ENCODE results near the gene ARF4. TPM values are rescaled to one million over a fixed set of nuclear protein-coding genes. Genes with fewer than 3 reads are reported as not detected.

ARF4 gene
- 100 to 1,000 TPM in 1 of 3 donors, 10 to 100 TPM in 2; 88.0 to 132 (median 89.6) TPM for total RNA-seq
- 70.2 TPM for total RNA-seq (2013)

DNA sequence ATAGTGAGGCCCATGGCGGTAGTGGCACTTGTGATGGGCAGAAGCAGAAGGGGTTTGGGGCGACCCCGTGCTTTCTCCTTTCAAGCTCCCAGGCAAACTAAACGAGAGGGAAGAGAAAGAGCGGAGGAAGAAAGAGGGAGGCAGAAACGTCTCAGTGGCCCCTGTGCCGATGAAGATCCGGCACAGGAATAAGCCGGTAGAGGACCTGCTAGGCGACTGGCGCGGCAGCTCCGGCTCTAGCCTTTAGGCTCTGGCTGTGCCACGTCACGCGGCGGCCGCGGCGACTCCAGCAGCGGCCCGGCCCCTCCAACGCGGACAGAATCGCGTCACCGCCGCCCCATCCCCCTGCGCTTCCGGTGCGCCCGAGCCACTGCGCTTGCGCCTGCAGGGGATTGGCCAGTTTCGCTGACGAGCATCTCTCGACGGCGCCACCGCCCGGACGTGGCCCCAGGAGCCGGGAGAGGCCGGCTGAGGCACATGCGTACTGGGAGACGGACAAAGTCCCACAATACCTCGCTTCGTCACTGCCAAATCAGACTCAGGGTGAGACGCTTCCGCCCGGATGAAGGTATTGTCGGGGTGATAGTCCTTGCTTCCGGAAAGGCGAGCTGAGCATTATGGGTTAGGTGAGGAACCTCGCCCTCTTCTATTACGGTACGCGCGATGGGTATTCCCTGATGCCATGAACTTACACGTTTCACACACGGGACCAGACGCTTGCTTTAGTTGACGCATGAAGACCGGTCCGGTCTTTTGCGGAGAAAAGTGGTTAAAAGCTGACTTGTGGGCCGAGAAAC, at the start of gene ARF4:
Gene ARF4, minus strand, starts transcription at position 218 of the 797 bp plus-strand sequence. Its CDS starts 204 bp downstream, at position 14.
- Mint-ChIP-seq H3K27ac (peak within 1 kb of the TSS; percentile 99), H3K4me3 (peak within 1 kb of the TSS; percentile 95), H3K36me3 (no peaks in the 10 kb centered on the region), H3K4me1 (peaks cover 53 to 60% of the 10 kb centered on the region in 2 donors), H3K9me3 (no peaks in the 10 kb centered on the region), H3K27me3 (ENCODE audit: low read depth in 2 of 2) (no peaks in the 10 kb centered on the region)
- Histone ChIP-seq H3K27ac (ENCODE audit: low read length) (peak within 1 kb of the TSS; percentile 99), H3K27me3 (ENCODE audit: control insufficient read depth, insufficient read depth, low read length) (no peaks in the 10 kb centered on the region), H3K4me1 (ENCODE audit: control insufficient read depth, insufficient read depth, low read length) (peaks cover 28% of the 10 kb centered on the region), H3K4me3 (ENCODE audit: low read length) (peak within 1 kb of the TSS; percentile 77), H3K9me3 (ENCODE audit: control insufficient read depth, insufficient read depth, low read length) (no peaks in the 10 kb centered on the region), H3K36me3 (ENCODE audit: control insufficient read depth, insufficient read depth, low read length) (no peaks in the 10 kb centered on the region)
- DNase-seq (peak; percentile 100), ATAC-seq (peak; percentile 83 to 96 (median 85))
- TF ChIP-seq, protein P1, sequence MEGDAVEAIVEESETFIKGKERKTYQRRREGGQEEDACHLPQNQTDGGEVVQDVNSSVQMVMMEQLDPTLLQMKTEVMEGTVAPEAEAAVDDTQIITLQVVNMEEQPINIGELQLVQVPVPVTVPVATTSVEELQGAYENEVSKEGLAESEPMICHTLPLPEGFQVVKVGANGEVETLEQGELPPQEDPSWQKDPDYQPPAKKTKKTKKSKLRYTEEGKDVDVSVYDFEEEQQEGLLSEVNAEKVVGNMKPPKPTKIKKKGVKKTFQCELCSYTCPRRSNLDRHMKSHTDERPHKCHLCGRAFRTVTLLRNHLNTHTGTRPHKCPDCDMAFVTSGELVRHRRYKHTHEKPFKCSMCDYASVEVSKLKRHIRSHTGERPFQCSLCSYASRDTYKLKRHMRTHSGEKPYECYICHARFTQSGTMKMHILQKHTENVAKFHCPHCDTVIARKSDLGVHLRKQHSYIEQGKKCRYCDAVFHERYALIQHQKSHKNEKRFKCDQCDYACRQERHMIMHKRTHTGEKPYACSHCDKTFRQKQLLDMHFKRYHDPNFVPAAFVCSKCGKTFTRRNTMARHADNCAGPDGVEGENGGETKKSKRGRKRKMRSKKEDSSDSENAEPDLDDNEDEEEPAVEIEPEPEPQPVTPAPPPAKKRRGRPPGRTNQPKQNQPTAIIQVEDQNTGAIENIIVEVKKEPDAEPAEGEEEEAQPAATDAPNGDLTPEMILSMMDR (IDR thresholded peaks at IDR 0.05) = no peak
- under 1% methylated on average over 67 of the region's 67 CpGs for WGBS (ENCODE audit: insufficient coverage)
- intact Hi-C loops (cut with micrococcal nuclease) = loop anchor here (1.0 to 2.0 kb wide), 5 partner anchors 41 to 369 kb away; partner anchors contain the start of genes PDE12 and SLMAP

DNA sequence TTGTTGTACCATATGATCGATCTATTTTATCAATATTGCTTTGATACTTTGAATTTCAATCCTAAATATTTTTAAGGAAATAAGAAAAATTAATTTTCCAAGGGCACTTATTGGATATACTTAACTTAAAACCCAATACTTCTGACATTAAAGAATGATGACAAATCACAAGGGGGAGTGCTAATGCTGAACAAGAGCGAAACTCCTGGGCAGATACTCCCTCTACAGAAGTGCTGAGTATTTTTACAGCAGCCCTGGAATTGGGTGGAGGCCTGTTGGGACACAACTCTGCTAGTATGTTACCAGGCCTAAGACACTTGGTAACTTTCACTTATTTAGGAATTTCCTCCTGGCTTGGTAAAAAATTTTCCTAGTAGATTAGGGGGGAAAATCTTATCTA, 49.6 kb upstream of the ARF4 start:
- peaks cover 28% of the 10 kb centered on the region for H3K36me3 Mint-ChIP-seq

DNA sequence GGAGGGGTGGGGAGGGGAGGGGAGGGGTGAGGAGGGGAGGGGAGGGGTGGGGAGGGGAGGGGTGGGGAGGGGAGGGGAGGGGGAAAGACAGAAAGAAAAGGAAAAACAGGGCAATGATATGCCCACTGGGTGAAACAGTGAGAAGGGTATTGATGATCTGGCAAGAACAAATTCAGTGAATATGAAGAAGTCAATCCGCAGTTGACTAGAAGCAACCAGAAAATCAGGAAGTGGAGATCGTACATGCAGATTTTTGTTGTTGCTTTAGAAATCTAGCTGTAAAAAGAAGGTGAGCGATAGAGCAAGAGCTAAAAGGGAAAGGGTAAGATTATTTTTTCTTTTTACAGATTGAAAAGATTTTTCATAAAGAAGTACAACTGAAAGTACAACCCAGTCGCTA, 47.6 kb upstream of the ARF4 start:
- intact Hi-C loops (cut with micrococcal nuclease) = no loop called here
- WGBS (ENCODE audit: insufficient coverage) = 97% methylated on average over 4 of the region's 4 CpGs
- H3K36me3 ChIP-seq (ENCODE audit: control insufficient read depth, insufficient read depth, low read length) = peaks cover 40% of the 10 kb centered on the region

More for the DNA sequence above, 49.6 kb upstream of the ARF4 start:
- Mint-ChIP-seq H3K4me3 (no peak overlapping the region), H3K9me3 (no peaks in the 10 kb centered on the region), H3K27ac (peak overlapping the region; percentile 67 to 70), H3K27me3 (ENCODE audit: low read depth in 2 of 2) (no peaks in the 10 kb centered on the region), H3K4me1 (peaks cover 16 to 28% of the 10 kb centered on the region in 2 donors)
- no peaks in the 10 kb centered on the region for H3K27me3 ChIP-seq (ENCODE audit: control insufficient read depth, insufficient read depth, low read length)
- 89% methylated on average over 1 of the region's 2 CpGs for WGBS (ENCODE audit: insufficient coverage)
- H3K9me3 ChIP-seq (ENCODE audit: control insufficient read depth, insufficient read depth, low read length) = no peaks in the 10 kb centered on the region
- DNase-seq (peak in 1 of 2 donors; percentile 44), ATAC-seq (peak in 2 of 3 donors; percentile 57 to 60)
- TF ChIP-seq, protein P1 (IDR thresholded peaks at IDR 0.05) = no peak
- H3K27ac ChIP-seq (ENCODE audit: low read length) = no peak overlapping the region
- no peak overlapping the region for H3K4me3 ChIP-seq (ENCODE audit: low read length)
- no peaks in the 10 kb centered on the region for H3K4me1 ChIP-seq (ENCODE audit: control insufficient read depth, insufficient read depth, low read length)
- H3K36me3 ChIP-seq (ENCODE audit: control insufficient read depth, insufficient read depth, low read length) = peaks cover 42% of the 10 kb centered on the region
- intact Hi-C loops (cut with micrococcal nuclease) = no loop called here

More for the DNA sequence above, 47.6 kb upstream of the ARF4 start:
- Mint-ChIP-seq H3K4me1 (peaks cover 16 to 25% of the 10 kb centered on the region in 2 donors), H3K27me3 (ENCODE audit: low read depth in 2 of 2) (no peaks in the 10 kb centered on the region), H3K27ac (peak overlapping the region in 1 of 2 donors; percentile 4), H3K36me3 (peaks cover 32% of the 10 kb centered on the region), H3K4me3 (no peak overlapping the region), H3K9me3 (no peaks in the 10 kb centered on the region)
- no peaks in the 10 kb centered on the region for H3K9me3 ChIP-seq (ENCODE audit: control insufficient read depth, insufficient read depth, low read length)
- no peaks in the 10 kb centered on the region for H3K4me1 ChIP-seq (ENCODE audit: control insufficient read depth, insufficient read depth, low read length)
- H3K27me3 ChIP-seq (ENCODE audit: control insufficient read depth, insufficient read depth, low read length) = no peaks in the 10 kb centered on the region
- ATAC-seq = no peak
- no peak overlapping the region for H3K4me3 ChIP-seq (ENCODE audit: low read length)
- no peak overlapping the region for H3K27ac ChIP-seq (ENCODE audit: low read length)
- DNase-seq = no peak
- TF ChIP-seq, protein P1 (IDR thresholded peaks at IDR 0.05) = no peak
